ENCODE measurements around the gene RFC2. TPM values are rescaled to one million over a fixed set of nuclear protein-coding genes. Genes with fewer than 3 reads are reported as not detected.
"Not testable (repeated sequence)": the region's sequence is repeated elsewhere in the genome, so short reads cannot be mapped to it uniquely, and the experiment has no call there.

Gene RFC2
- total RNA-seq, 1 donor from 2014 or later, result 32.7 TPM

- no peak for DNase-seq (ENCODE audit: low read depth, low spot score)
These were observed 34.8 kb downstream of the RFC2 start for GRCh38 chr7:74219416-74219815.

- no peak for DNase-seq (ENCODE audit: low read depth, low spot score)
These were observed 35.9 kb downstream of the RFC2 start for GRCh38 chr7:74218343-74218698.

GRCh38 chr7:74217455-74218342 lies 36.5 kb downstream of the RFC2 start:
- DNase-seq (ENCODE audit: low read depth, low spot score), result no peak

- no peak for DNase-seq (ENCODE audit: low read depth, low spot score)
These were observed 37.8 kb downstream of the RFC2 start for GRCh38 chr7:74216361-74216761.

- no peak for DNase-seq (ENCODE audit: low read depth, low spot score)
These were observed 38.3 kb downstream of the RFC2 start for GRCh38 chr7:74215921-74216320.

GRCh38 chr7:74214816-74215630 lies 39.2 kb downstream of the RFC2 start:
- no peak for DNase-seq (ENCODE audit: low read depth, low spot score)

GRCh38 chr7:74212661-74213060 lies 41.5 kb downstream of the RFC2 start:
- DNase-seq (ENCODE audit: low read depth, low spot score), result no peak

GRCh38 chr7:74208241-74208640 lies 46.0 kb downstream of the RFC2 start:
- DNase-seq (ENCODE audit: low read depth, low spot score), result not testable (repeated sequence)

GRCh38 chr7:74207586-74207985 lies 46.6 kb downstream of the RFC2 start:
- no peak for DNase-seq (ENCODE audit: low read depth, low spot score)

- no peak for DNase-seq (ENCODE audit: low read depth, low spot score)
These were observed 47.5 kb downstream of the RFC2 start for GRCh38 chr7:74206589-74207120.

- DNase-seq (ENCODE audit: low read depth, low spot score), result not testable (repeated sequence)
These were observed 48.1 kb downstream of the RFC2 start for GRCh38 chr7:74206052-74206451.

- no peak for DNase-seq (ENCODE audit: low read depth, low spot score)
These were observed 50.1 kb downstream of the RFC2 start for GRCh38 chr7:74203956-74204618.

GRCh38 chr7:74202841-74203556 lies 51.2 kb downstream of the RFC2 start:
- DNase-seq (ENCODE audit: low read depth, low spot score), result no peak

GRCh38 chr7:74199551-74200355 lies 54.4 kb downstream of the RFC2 start:
- DNase-seq (ENCODE audit: low read depth, low spot score), result no peak

- DNase-seq (ENCODE audit: low read depth, low spot score), result no peak
These were observed 56.6 kb downstream of the RFC2 start for GRCh38 chr7:74197449-74198124.

- not testable (repeated sequence) for DNase-seq (ENCODE audit: low read depth, low spot score)
These were observed 58.1 kb downstream of the RFC2 start for GRCh38 chr7:74195968-74196654.

GRCh38 chr7:74195139-74195860 lies 58.9 kb downstream of the RFC2 start:
- DNase-seq (ENCODE audit: low read depth, low spot score), result not testable (repeated sequence)

GRCh38 chr7:74194686-74195085 lies 59.5 kb downstream of the RFC2 start:
- no peak for DNase-seq (ENCODE audit: low read depth, low spot score)

All from pulmonary artery endothelial cell (primary cell).